ENCODE measurements around the gene FST.
A peak's percentile ranks its signal among the peaks of the same experiment; 100 is the strongest.

FST gene

DNA sequence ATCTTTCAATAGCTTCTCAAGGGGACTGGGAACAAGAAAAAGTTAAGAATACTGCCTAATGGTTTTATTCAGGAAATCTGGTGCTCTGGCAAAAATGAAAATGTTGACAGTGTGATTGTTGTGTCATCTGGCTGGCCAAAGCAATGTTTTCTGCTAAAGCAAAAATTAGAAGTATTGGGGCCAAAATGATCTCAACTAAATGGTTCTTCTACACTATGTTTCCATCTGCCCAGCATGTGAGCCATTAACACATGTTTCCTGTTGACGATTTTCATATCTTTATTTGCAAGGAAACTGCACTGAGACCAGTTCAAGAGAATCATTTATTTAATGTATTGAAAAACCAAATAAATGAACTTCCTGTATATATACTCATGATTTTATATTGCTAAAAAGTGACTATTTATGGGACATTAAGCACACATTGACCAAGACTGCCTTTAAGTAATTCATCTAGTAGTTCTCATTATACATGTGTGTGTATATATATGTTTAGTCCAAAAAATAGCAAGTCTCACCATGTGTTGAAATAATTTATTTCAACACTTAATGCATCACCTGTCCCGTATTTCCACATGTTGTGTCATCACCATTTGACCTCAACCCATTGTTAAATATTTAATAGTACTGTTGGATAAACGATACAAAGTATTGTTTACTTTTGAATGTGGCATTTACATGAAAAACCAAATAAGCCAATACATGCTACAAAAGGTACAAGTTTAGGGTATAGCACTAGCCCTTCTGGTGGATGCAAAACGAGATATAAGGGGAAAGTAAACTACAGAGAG, 7.5 kb upstream of the FST start:
- TF ChIP-seq CTCF (IDR thresholded peaks at IDR 0.05; ENCODE audit: poor library complexity, severe bottlenecking), result no peak
- DNase-seq (ENCODE audit: low spot score), result no peak
- no peaks in the 10 kb centered on the region for H3K9me3 ChIP-seq (ENCODE audit: severe bottlenecking)
- peak overlapping the region; percentile 85 for H3K27ac ChIP-seq (ENCODE audit: poor library complexity, severe bottlenecking)
- H3K4me1 ChIP-seq (ENCODE audit: insufficient read depth, poor library complexity, severe bottlenecking), result peaks cover 36% of the 10 kb centered on the region
- H3K36me3 ChIP-seq (ENCODE audit: low read depth), result no peaks in the 10 kb centered on the region
- no peak overlapping the region for H3K4me3 ChIP-seq (ENCODE audit: severe bottlenecking)
- no peaks in the 10 kb centered on the region for H3K27me3 ChIP-seq (ENCODE audit: insufficient read depth, poor library complexity, severe bottlenecking)
- ATAC-seq (ENCODE audit: low read depth), result no peak

GRCh38 chr5:53473633-53474032, 6.8 kb upstream of the FST start:
- no peak for ATAC-seq (ENCODE audit: low read depth)

GRCh38 chr5:53475320-53475719, 5.1 kb upstream of the FST start:
- no peak for TF ChIP-seq CTCF (IDR thresholded peaks at IDR 0.05; ENCODE audit: poor library complexity, severe bottlenecking)
- H3K27ac ChIP-seq (ENCODE audit: poor library complexity, severe bottlenecking), result no peak overlapping the region
- no peak for ATAC-seq (ENCODE audit: low read depth)
- no peaks in the 10 kb centered on the region for H3K36me3 ChIP-seq (ENCODE audit: low read depth)
- H3K27me3 ChIP-seq (ENCODE audit: insufficient read depth, poor library complexity, severe bottlenecking), result no peaks in the 10 kb centered on the region
- no peak overlapping the region for H3K4me3 ChIP-seq (ENCODE audit: severe bottlenecking)
- no peak for DNase-seq (ENCODE audit: low spot score)
- peaks cover 24% of the 10 kb centered on the region for H3K4me1 ChIP-seq (ENCODE audit: insufficient read depth, poor library complexity, severe bottlenecking)
- H3K9me3 ChIP-seq (ENCODE audit: severe bottlenecking), result no peaks in the 10 kb centered on the region

More at GRCh38 chr5:53473633-53474032, 6.8 kb upstream of the FST start:
- TF ChIP-seq CTCF (IDR thresholded peaks at IDR 0.05; ENCODE audit: poor library complexity, severe bottlenecking), result no peak
- no peak for DNase-seq (ENCODE audit: low spot score)
- H3K27me3 ChIP-seq (ENCODE audit: insufficient read depth, poor library complexity, severe bottlenecking), result no peaks in the 10 kb centered on the region
- peaks cover 36% of the 10 kb centered on the region for H3K4me1 ChIP-seq (ENCODE audit: insufficient read depth, poor library complexity, severe bottlenecking)
- H3K36me3 ChIP-seq (ENCODE audit: low read depth), result no peaks in the 10 kb centered on the region
- H3K9me3 ChIP-seq (ENCODE audit: severe bottlenecking), result no peaks in the 10 kb centered on the region
- no peak overlapping the region for H3K4me3 ChIP-seq (ENCODE audit: severe bottlenecking)
- H3K27ac ChIP-seq (ENCODE audit: poor library complexity, severe bottlenecking), result no peak overlapping the region

GRCh38 chr5:53476019-53476418, 4.4 kb upstream of the FST start:
- no peak for ATAC-seq (ENCODE audit: low read depth)
- Histone ChIP-seq H3K27ac (ENCODE audit: poor library complexity, severe bottlenecking) (no peak overlapping the region), H3K4me3 (ENCODE audit: severe bottlenecking) (no peak overlapping the region), H3K36me3 (ENCODE audit: low read depth) (no peaks in the 10 kb centered on the region), H3K27me3 (ENCODE audit: insufficient read depth, poor library complexity, severe bottlenecking) (no peaks in the 10 kb centered on the region), H3K9me3 (ENCODE audit: severe bottlenecking) (no peaks in the 10 kb centered on the region), H3K4me1 (ENCODE audit: insufficient read depth, poor library complexity, severe bottlenecking) (peaks cover 17% of the 10 kb centered on the region)
- no peak for DNase-seq (ENCODE audit: low spot score)
- TF ChIP-seq CTCF (IDR thresholded peaks at IDR 0.05; ENCODE audit: poor library complexity, severe bottlenecking), result no peak

All from RWPE2 (cell line).